Measurements from ENCODE around the gene KLF6. TPM values are rescaled to one million over a fixed set of nuclear protein-coding genes. Genes with fewer than 3 reads are reported as not detected.

The KLF6 gene
- total and polyA plus RNA-seq, 9 of the 15 experiments (the other 6 are each of a cell fraction or from before 2014, with no cell fraction given) = 3.2 to 23.9 (median 8.0) TPM

DNA sequence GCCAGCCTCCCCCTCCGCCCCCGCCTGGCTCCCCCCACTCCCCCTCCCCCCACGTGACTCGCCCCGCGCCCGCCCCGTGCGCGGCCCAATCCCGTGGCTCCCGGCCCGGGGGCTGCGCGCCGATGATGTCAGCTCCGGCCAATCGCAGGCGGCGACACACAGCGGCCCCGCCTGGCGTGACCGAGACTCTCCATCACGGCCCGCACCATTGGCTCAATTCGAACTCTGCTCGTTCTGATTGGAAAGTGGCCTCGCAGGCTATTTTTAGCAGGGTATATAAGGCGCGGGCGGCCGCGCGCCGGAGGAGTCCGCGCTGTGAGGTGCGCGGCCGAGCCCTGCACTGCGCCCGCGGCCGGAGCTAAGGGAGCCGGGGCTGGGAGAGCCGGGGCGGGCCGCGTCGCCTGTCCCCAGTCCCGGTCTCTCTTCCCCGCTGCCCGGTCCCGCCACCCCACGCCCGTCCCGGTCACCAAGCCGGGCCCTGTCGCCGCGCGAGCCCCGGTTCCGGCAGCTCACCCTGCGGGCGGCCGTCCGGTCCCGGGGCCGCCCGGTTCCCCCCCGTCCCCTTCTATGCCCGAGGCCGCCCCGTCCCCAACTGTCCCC is 342 bp upstream of the KLF6 start (continued):
- TF ChIP-seq U2AF1 (optimal IDR thresholded peaks at IDR 0.05; ENCODE audit: low read depth, low read length) = peak; percentile 80
- TF ChIP-seq IFI16 (CRISPR knock-in tag; IDR thresholded peaks at IDR 0.05) = no peak
- no peak for TF ChIP-seq HNRNPK (IDR thresholded peaks at IDR 0.05; ENCODE audit: low read depth, low read length, poor library complexity, severe bottlenecking)
- TF ChIP-seq RUNX1 (IDR thresholded peaks at IDR 0.05; ENCODE audit: low read depth) = no peak
- TF ChIP-seq KDM2B (CRISPR knock-in tag; IDR thresholded peaks at IDR 0.05) = no peak
- TF ChIP-seq, protein P1, sequence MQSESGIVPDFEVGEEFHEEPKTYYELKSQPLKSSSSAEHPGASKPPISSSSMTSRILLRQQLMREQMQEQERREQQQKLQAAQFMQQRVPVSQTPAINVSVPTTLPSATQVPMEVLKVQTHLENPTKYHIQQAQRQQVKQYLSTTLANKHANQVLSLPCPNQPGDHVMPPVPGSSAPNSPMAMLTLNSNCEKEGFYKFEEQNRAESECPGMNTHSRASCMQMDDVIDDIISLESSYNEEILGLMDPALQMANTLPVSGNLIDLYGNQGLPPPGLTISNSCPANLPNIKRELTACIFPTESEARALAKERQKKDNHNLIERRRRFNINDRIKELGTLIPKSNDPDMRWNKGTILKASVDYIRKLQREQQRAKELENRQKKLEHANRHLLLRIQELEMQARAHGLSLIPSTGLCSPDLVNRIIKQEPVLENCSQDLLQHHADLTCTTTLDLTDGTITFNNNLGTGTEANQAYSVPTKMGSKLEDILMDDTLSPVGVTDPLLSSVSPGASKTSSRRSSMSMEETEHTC (IDR thresholded peaks at IDR 0.05) = peak; percentile 50; the same call in 1 of the 2 replicates
- TF ChIP-seq EP300 (IDR thresholded peaks at IDR 0.05; ENCODE audit: low read length) = peak; percentile 14; the same call in 1 of the 2 replicates
- TF ChIP-seq CREM (IDR thresholded peaks at IDR 0.05; ENCODE audit: low read depth) = peak; percentile 90
- TF ChIP-seq ZNF212 (CRISPR knock-in tag; IDR thresholded peaks at IDR 0.05) = 0 out of 2 replicates have a peak, but pooled peaks have one; percentile 49
- TF ChIP-seq ZNF668 (CRISPR knock-in tag; IDR thresholded peaks at IDR 0.05) = no peak
- peak; percentile 20; the same call in 1 of the 2 replicates for TF ChIP-seq REST (IDR thresholded peaks at IDR 0.05; ENCODE audit: borderline replicate concordance)
- TF ChIP-seq REST (CRISPR knock-in tag; IDR thresholded peaks at IDR 0.05; ENCODE audit: low read depth) = no peak
- TF ChIP-seq, protein P2, sequence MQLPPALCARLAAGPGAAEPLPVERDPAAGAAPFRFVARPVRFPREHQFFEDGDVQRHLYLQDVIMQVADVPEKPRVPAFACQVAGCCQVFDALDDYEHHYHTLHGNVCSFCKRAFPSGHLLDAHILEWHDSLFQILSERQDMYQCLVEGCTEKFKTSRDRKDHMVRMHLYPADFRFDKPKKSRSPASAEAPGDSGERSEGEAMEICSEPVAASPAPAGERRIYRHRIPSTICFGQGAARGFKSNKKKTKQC (CRISPR knock-in tag; IDR thresholded peaks at IDR 0.05) = no peak
- TF ChIP-seq RBM25 (IDR thresholded peaks at IDR 0.05; ENCODE audit: low read depth, low read length, severe bottlenecking) = peak; percentile 99
- TF ChIP-seq GTF2A2 (tag; IDR thresholded peaks at IDR 0.05) = peak; percentile 85
- peak; percentile 93 for TF ChIP-seq PRPF4 (IDR thresholded peaks at IDR 0.05; ENCODE audit: insufficient read depth, low read depth, low read length, poor library complexity, severe bottlenecking)
- TF ChIP-seq ZNF347 (CRISPR knock-in tag; IDR thresholded peaks at IDR 0.05; ENCODE audit: low read depth) = no peak
- no peak for TF ChIP-seq GATA2 (CRISPR knock-in tag; IDR thresholded peaks at IDR 0.05)
- no peak for TF ChIP-seq ZNF707 (CRISPR knock-in tag; conservative IDR thresholded peaks at IDR 0.05)
- TF ChIP-seq BRD9 (IDR thresholded peaks at IDR 0.05; ENCODE audit: low read depth, partially characterized antibody) = no peak

Data from K562 (cell line).